ENCODE measurements around the gene DOCK2. TPM values are rescaled to one million over a fixed set of nuclear protein-coding genes. Genes with fewer than 3 reads are reported as not detected.

The DOCK2 gene
- total RNA-seq, 4 donors from 2014 or later = 0.32 to 5.3 (median 2.7) TPM

GRCh38 chr5:169778622-169779596 is 141.8 kb downstream of the DOCK2 start:
- intact Hi-C loops (cut with DNase I; ENCODE audit: low total_unique reads) = no loop called here

DNA sequence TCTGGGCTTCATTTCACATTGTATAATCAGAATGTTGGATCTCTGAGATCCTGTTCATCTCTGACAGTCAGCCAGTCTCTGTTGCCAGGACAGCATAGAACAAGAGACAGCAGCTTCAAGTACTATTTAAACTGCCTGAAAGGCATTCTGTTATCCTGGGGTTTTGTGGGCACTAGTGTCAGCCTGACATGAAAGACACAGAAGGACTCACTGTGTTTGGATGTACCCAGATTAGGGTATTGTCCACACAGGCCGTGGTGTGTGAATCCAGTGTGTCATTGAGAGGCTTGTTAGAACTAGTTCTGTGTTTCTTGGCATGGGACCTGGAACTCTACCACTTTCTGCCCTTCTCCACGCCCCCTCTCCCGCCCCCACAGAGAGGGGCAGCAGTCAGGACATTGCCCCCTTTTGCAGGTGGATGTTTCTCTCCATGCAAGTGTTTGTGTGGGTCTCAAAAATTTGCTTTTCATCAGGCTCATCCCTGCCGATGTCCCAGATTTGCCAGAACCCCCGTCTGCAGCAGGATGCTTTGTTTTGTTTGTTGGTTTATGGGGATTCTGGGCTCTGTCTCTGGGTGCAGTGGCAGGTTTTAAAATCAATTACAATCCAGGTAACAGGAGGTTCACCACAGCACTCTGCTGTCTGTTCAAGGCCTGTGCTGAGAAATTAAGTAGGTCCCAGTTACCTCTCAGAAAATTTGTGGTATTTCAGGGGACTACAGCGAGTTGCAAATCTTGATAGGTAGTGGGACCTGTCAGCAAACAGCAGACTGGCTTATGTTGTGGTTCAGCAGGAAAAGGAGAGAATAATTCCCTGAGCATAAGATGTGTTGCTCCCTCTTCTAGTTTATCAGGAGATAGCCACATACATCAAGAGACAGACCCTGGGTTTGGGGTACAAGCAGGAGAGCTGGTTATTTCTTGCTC is 144.6 kb downstream of the DOCK2 start:
- intact Hi-C loops (cut with DNase I; ENCODE audit: low total_unique reads) (no loop called here), in situ Hi-C loops (cut with MboI; ENCODE audit: low sequenced_read_pairs in 4 of 4) (no loop called here)
- Histone ChIP-seq H3K9me3 (no peaks in the 10 kb centered on the region), H3K27ac (no peak overlapping the region), H3K4me1 (no peaks in the 10 kb centered on the region), H3K36me3 (no peaks in the 10 kb centered on the region), H3K4me3 (no peak overlapping the region), H3K27me3 (no peaks in the 10 kb centered on the region)
- DNase-seq (no peak), ATAC-seq (no peak)
- TF ChIP-seq POLR2A (IDR thresholded peaks at IDR 0.05) = no peak
- TF ChIP-seq, protein P1, sequence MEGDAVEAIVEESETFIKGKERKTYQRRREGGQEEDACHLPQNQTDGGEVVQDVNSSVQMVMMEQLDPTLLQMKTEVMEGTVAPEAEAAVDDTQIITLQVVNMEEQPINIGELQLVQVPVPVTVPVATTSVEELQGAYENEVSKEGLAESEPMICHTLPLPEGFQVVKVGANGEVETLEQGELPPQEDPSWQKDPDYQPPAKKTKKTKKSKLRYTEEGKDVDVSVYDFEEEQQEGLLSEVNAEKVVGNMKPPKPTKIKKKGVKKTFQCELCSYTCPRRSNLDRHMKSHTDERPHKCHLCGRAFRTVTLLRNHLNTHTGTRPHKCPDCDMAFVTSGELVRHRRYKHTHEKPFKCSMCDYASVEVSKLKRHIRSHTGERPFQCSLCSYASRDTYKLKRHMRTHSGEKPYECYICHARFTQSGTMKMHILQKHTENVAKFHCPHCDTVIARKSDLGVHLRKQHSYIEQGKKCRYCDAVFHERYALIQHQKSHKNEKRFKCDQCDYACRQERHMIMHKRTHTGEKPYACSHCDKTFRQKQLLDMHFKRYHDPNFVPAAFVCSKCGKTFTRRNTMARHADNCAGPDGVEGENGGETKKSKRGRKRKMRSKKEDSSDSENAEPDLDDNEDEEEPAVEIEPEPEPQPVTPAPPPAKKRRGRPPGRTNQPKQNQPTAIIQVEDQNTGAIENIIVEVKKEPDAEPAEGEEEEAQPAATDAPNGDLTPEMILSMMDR (IDR thresholded peaks at IDR 0.05 in 4 of 5, conservative IDR thresholded peaks at IDR 0.05 in 1 of 5) = no peak

More at GRCh38 chr5:169778622-169779596, 141.8 kb downstream of the DOCK2 start:
- Histone ChIP-seq H3K27ac (no peak overlapping the region), H3K4me3 (no peak overlapping the region), H3K36me3 (no peaks in the 10 kb centered on the region), H3K9me3 (no peaks in the 10 kb centered on the region), H3K4me1 (no peaks in the 10 kb centered on the region), H3K27me3 (no peaks in the 10 kb centered on the region)
- TF ChIP-seq, protein P1 (IDR thresholded peaks at IDR 0.05 in 4 of 5, conservative IDR thresholded peaks at IDR 0.05 in 1 of 5) = no peak
- TF ChIP-seq POLR2A (IDR thresholded peaks at IDR 0.05) = no peak
- ATAC-seq (no peak), DNase-seq (no peak)
- in situ Hi-C loops (cut with MboI; ENCODE audit: low sequenced_read_pairs in 4 of 4) = no loop called here

- TF ChIP-seq, protein P1 (IDR thresholded peaks at IDR 0.05 in 4 of 5, conservative IDR thresholded peaks at IDR 0.05 in 1 of 5) = no peak
- TF ChIP-seq POLR2A (IDR thresholded peaks at IDR 0.05) = no peak
- H3K4me3 ChIP-seq = no peak overlapping the region
- H3K27ac ChIP-seq = no peak overlapping the region
- H3K27me3 ChIP-seq = no peaks in the 10 kb centered on the region
- no peaks in the 10 kb centered on the region for H3K9me3 ChIP-seq
- no peak for ATAC-seq
- intact Hi-C loops (cut with DNase I; ENCODE audit: low total_unique reads) (no loop called here), in situ Hi-C loops (cut with MboI; ENCODE audit: low sequenced_read_pairs in 4 of 4) (no loop called here)
- H3K4me1 ChIP-seq = no peaks in the 10 kb centered on the region
- H3K36me3 ChIP-seq = no peaks in the 10 kb centered on the region
- no peak for DNase-seq
Observed at GRCh38 chr5:169785771-169786618, 148.9 kb downstream of the DOCK2 start.

DNA sequence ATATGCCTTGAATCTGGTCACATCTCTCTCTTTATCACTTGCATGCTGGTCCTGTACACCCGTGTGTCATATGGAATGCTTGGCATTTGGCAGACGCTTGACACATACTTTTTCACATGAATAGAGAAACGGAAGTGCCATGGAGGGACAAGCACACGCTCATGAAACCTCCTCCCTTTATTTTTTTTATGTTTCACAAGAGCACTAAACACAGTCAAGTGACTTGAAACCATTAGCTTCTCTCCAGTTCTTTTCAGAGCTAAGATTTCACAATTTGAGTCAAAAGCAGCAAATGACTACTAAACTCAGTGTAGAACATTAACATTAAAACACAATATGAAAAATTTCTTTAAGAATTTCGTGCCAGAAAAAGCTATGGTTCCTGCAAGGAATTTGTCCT is 151.1 kb downstream of the DOCK2 start:
- Histone ChIP-seq H3K4me1 (no peaks in the 10 kb centered on the region), H3K36me3 (no peaks in the 10 kb centered on the region), H3K27ac (no peak overlapping the region), H3K9me3 (no peaks in the 10 kb centered on the region), H3K27me3 (no peaks in the 10 kb centered on the region), H3K4me3 (no peak overlapping the region)
- in situ Hi-C loops (cut with MboI; ENCODE audit: low sequenced_read_pairs in 4 of 4) (no loop called here), intact Hi-C loops (cut with DNase I; ENCODE audit: low total_unique reads) (no loop called here)
- no peak for TF ChIP-seq POLR2A (IDR thresholded peaks at IDR 0.05)
- TF ChIP-seq, protein P1 (IDR thresholded peaks at IDR 0.05 in 4 of 5, conservative IDR thresholded peaks at IDR 0.05 in 1 of 5) = no peak
- ATAC-seq (no peak), DNase-seq (no peak)
